HEK293 (cell line): ENCODE data around the gene PDLIM1.

Experiments
- CTCF ChIA-PET: fragments of 350-600 bp; formaldehyde crosslinking; extraction: SDS; loops from one replicate; lab custom pipeline; 2021; ENCODE audit warnings: antibody characterized with exemption; lab: Yijun Ruan, JAX
- POLR2A ChIA-PET: fragments of 300-600 bp; formaldehyde crosslinking; extraction: SDS; loops from one replicate; lab custom pipeline; 2020; ENCODE audit warnings: antibody characterized with exemption, inconsistent platforms; lab: Yijun Ruan, JAX
- H3K27ac ChIP-seq: fragments of 200-500 bp; sonication (Bioruptor generic); 2 replicates; pipeline ENCODE4 v1.5.1; 2014; ENCODE audit warnings: low read depth, low read length, control low read depth, inconsistent platforms; ENCODE audit errors: extremely low read depth
- H3K36me3 ChIP-seq, 2 experiments: fragments of 200-500 bp in 1 of 2; sonication (Bioruptor generic) in 1 of 2; 1 replicate in 1 of 2; 2 replicates in 1 of 2; pipeline ENCODE4 v1.5.1; 2014 to 2017; ENCODE audit warnings: inconsistent platforms in 2 of 2, low read length in 2 of 2; ENCODE audit not compliant: control insufficient read depth in 2 of 2, insufficient read depth in 1 of 2
- H3K4me1 ChIP-seq: fragments of 200-500 bp; sonication (Bioruptor generic); 2 replicates; pipeline ENCODE4 v1.5.1; 2014; ENCODE audit warnings: mild to moderate bottlenecking, low read length, inconsistent platforms; ENCODE audit not compliant: control insufficient read depth, insufficient read depth
- H3K4me3 ChIP-seq: 2 replicates; pipeline ENCODE4 v1.5.1; 2011; ENCODE audit warnings: low read depth, mild to moderate bottlenecking, control low read depth, low read length, moderate library complexity
- H3K9me3 ChIP-seq: fragments of 200-500 bp; sonication (Bioruptor generic); 2 replicates; pipeline ENCODE4 v1.5.1; 2014; ENCODE audit warnings: low read depth, low read length, inconsistent platforms; ENCODE audit not compliant: control insufficient read depth, insufficient read depth
- GLIS1 ChIP-seq: fragments of 450-650 bp; formaldehyde crosslinking; IDR thresholded peaks from 2 replicates; pipeline ENCODE4 v1.5.1; 2016; ENCODE audit warnings: missing biosample characterization, missing genetic modification characterization
- GLIS2 ChIP-seq: fragments of 450-650 bp; formaldehyde crosslinking; IDR thresholded peaks from 2 replicates; pipeline ENCODE4 v1.5.1; 2016; ENCODE audit warnings: missing biosample characterization, missing genetic modification characterization
- HIC1 ChIP-seq: fragments of 450-650 bp; formaldehyde crosslinking; IDR thresholded peaks from 2 replicates; pipeline ENCODE4 v1.5.1; 2016; ENCODE audit warnings: missing biosample characterization, missing genetic modification characterization
- HOXD13 ChIP-seq: sonication (generic); formaldehyde crosslinking; IDR thresholded peaks from 2 replicates; pipeline ENCODE4 v1.8.0; 2022; ENCODE audit warnings: missing genetic modification reagents, borderline replicate concordance
- PRDM1 ChIP-seq: fragments of 450-650 bp; formaldehyde crosslinking; IDR thresholded peaks from 2 replicates; pipeline ENCODE4; 2016; ENCODE audit warnings: missing biosample characterization, missing genetic modification characterization
- SETDB1 ChIP-seq: IDR thresholded peaks from one replicate; pipeline ENCODE4 v1.6.1; 2017; ENCODE audit warnings: mild to moderate bottlenecking, low read length, moderate library complexity, mixed read lengths; ENCODE audit not compliant: insufficient read length
- TRIM28 ChIP-seq: IDR thresholded peaks from 2 replicates; pipeline ENCODE4 v1.6.1; 2011; ENCODE audit warnings: low read length, control low read depth, borderline replicate concordance
- WT1 ChIP-seq: fragments of 450-650 bp; formaldehyde crosslinking; IDR thresholded peaks from 2 replicates; pipeline ENCODE4 v1.5.1; 2016; ENCODE audit warnings: missing biosample characterization, missing genetic modification characterization
- YY2 ChIP-seq: fragments of 450-650 bp; formaldehyde crosslinking; IDR thresholded peaks from 2 replicates; pipeline ENCODE4 v1.5.1; 2016; ENCODE audit warnings: missing biosample characterization, missing genetic modification characterization
- ZFHX2 ChIP-seq: fragments of 450-650 bp; formaldehyde crosslinking; conservative IDR thresholded peaks from 2 replicates; pipeline ENCODE4 v1.5.1; 2016; ENCODE audit warnings: missing biosample characterization, missing genetic modification characterization
- ZNF114 ChIP-seq: fragments of 450-650 bp; formaldehyde crosslinking; IDR thresholded peaks from 2 replicates; pipeline ENCODE4 v1.5.0; 2017; ENCODE audit warnings: missing biosample characterization, missing genetic modification characterization
- ZNF24 ChIP-seq: fragments of 450-650 bp; formaldehyde crosslinking; IDR thresholded peaks from 2 replicates; pipeline ENCODE4 v1.5.1; 2016; ENCODE audit warnings: missing biosample characterization, missing genetic modification characterization
- ZNF292 ChIP-seq: fragments of 450-650 bp; formaldehyde crosslinking; IDR thresholded peaks from 2 replicates; pipeline ENCODE4 v1.5.1; 2016; ENCODE audit warnings: low read depth, missing biosample characterization, missing genetic modification characterization, borderline replicate concordance
- ZNF423 ChIP-seq: fragments of 450-650 bp; formaldehyde crosslinking; IDR thresholded peaks from 2 replicates; pipeline ENCODE4 v1.5.1; 2016; ENCODE audit warnings: missing biosample characterization, missing genetic modification characterization
- ZNF48 ChIP-seq: fragments of 450-650 bp; formaldehyde crosslinking; IDR thresholded peaks from 2 replicates; pipeline ENCODE4 v1.5.1; 2016; ENCODE audit warnings: missing biosample characterization, missing genetic modification characterization
- ZNF513 ChIP-seq: fragments of 450-650 bp; IDR thresholded peaks from 2 replicates; pipeline ENCODE4 v1.5.1; 2018; ENCODE audit warnings: missing biosample characterization, missing genetic modification characterization
- ZNF548 ChIP-seq: fragments of 450-650 bp; formaldehyde crosslinking; IDR thresholded peaks from 2 replicates; pipeline ENCODE4 v1.5.1; 2016; ENCODE audit warnings: missing biosample characterization, missing genetic modification characterization
- ZNF558 ChIP-seq: fragments of 450-650 bp; formaldehyde crosslinking; IDR thresholded peaks from 2 replicates; pipeline ENCODE4 v1.5.1; 2016; ENCODE audit warnings: missing biosample characterization, missing genetic modification characterization
- ZNF776 ChIP-seq: fragments of 450-650 bp; formaldehyde crosslinking; IDR thresholded peaks from 2 replicates; pipeline ENCODE4 v1.5.0; 2017; ENCODE audit warnings: missing biosample characterization, missing genetic modification characterization, borderline replicate concordance
- ZNF791 ChIP-seq: fragments of 450-650 bp; formaldehyde crosslinking; IDR thresholded peaks from 2 replicates; pipeline ENCODE4 v1.5.1; 2016; ENCODE audit warnings: missing biosample characterization, missing genetic modification characterization
- ZNF837 ChIP-seq: fragments of 450-650 bp; formaldehyde crosslinking; IDR thresholded peaks from 2 replicates; pipeline ENCODE4 v1.5.1; 2016; ENCODE audit warnings: missing biosample characterization, missing genetic modification characterization
- ZXDB ChIP-seq: fragments of 450-650 bp; formaldehyde crosslinking; IDR thresholded peaks from 2 replicates; pipeline ENCODE4 v1.5.1; 2016; ENCODE audit warnings: missing biosample characterization, missing genetic modification characterization
- TF ChIP-seq, protein P1 (sequence below): fragments of 450-650 bp; formaldehyde crosslinking; IDR thresholded peaks from 2 replicates; pipeline ENCODE4 v1.5.1; 2016; ENCODE audit warnings: missing biosample characterization, missing genetic modification characterization

PDLIM1 gene

DNA sequence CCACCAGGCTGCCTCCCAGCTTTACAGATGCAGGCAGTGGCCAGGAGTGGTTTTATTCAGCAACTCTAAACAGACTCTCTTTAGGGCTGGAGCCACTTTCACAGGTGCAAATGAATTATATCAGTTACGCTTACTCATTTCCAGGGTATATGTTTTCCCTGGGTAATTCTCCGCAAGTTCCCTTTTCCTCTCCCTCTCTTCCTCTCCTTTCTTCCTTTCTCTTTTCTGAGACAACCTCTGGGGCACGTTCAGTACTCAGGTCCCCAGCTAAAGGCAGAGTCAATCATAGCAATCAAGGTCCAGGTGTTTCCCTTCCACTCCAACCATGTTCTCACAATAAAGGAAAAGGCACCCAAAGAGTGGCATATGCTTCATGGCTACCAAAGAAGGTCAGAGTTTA, 41.3 kb downstream of the PDLIM1 start:
- no peaks in the 10 kb centered on the region for H3K9me3 ChIP-seq
- no peak overlapping the region for H3K27ac ChIP-seq
- peaks cover 7 to 36% of the 10 kb centered on the region in 2 experiments for H3K36me3 ChIP-seq
- ChIA-PET CTCF (interaction anchor here (0.6 to 1.4 kb wide), 3 partner anchors 72 to 125 kb away, joined by 4 to 11 read pairs (median 4); no protein-coding TSS in a partner anchor), POLR2A (no interaction called here)
- no peak for TF ChIP-seq ZFHX2 (tag by site-specific recombination)
- TF ChIP-seq YY2 (tag by site-specific recombination) = no peak
- TF ChIP-seq ZNF114 (tag by site-specific recombination) = no peak
- peak; percentile 69 for TF ChIP-seq PRDM1 (tag by site-specific recombination)
- no peak overlapping the region for H3K4me3 ChIP-seq
- H3K4me1 ChIP-seq = no peaks in the 10 kb centered on the region

- Histone ChIP-seq H3K9me3 (no peaks in the 10 kb centered on the region), H3K27ac (no peak overlapping the region), H3K4me1 (no peaks in the 10 kb centered on the region), H3K4me3 (no peak overlapping the region), H3K36me3 (peaks cover 8 to 41% of the 10 kb centered on the region in 2 experiments)
- POLR2A ChIA-PET = no interaction called here
- TF ChIP-seq ZNF548 (tag by site-specific recombination) (no peak), GLIS2 (no peak), WT1 (tag by site-specific recombination) (no peak), YY2 (tag by site-specific recombination) (no peak), HIC1 (tag by site-specific recombination) (no peak), TRIM28 (no peak), ZNF791 (no peak), ZNF292 (tag by site-specific recombination) (no peak), ZNF48 (tag by site-specific recombination) (no peak), ZNF513 (no peak), ZNF837 (tag by site-specific recombination) (no peak), ZXDB (tag by site-specific recombination) (no peak), ZNF24 (no peak), ZNF558 (tag by site-specific recombination) (no peak), HOXD13 (CRISPR knock-in tag) (no peak), SETDB1 (no peak), ZNF423 (no peak), GLIS1 (tag by site-specific recombination) (no peak), ZNF776 (tag by site-specific recombination) (no peak)
- TF ChIP-seq, protein P1, sequence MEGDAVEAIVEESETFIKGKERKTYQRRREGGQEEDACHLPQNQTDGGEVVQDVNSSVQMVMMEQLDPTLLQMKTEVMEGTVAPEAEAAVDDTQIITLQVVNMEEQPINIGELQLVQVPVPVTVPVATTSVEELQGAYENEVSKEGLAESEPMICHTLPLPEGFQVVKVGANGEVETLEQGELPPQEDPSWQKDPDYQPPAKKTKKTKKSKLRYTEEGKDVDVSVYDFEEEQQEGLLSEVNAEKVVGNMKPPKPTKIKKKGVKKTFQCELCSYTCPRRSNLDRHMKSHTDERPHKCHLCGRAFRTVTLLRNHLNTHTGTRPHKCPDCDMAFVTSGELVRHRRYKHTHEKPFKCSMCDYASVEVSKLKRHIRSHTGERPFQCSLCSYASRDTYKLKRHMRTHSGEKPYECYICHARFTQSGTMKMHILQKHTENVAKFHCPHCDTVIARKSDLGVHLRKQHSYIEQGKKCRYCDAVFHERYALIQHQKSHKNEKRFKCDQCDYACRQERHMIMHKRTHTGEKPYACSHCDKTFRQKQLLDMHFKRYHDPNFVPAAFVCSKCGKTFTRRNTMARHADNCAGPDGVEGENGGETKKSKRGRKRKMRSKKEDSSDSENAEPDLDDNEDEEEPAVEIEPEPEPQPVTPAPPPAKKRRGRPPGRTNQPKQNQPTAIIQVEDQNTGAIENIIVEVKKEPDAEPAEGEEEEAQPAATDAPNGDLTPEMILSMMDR (tag by site-specific recombination) = no peak
- CTCF ChIA-PET = interaction anchor here (0.6 to 1.4 kb wide), 2 partner anchors 72 to 114 kb away, joined by 4 to 11 read pairs; no protein-coding TSS in a partner anchor
Observed at GRCh38 chr10:95248989-95249388, 41.8 kb downstream of the PDLIM1 start.
